ENCODE data around the gene MIXL1.
"Not testable (repeated sequence)": the region's sequence is repeated elsewhere in the genome, so short reads cannot be mapped to it uniquely, and the experiment has no call there.

MIXL1 gene

GRCh38 chr1:226216056-226216455 lies 7.4 kb upstream of the MIXL1 start:
- DNase-seq: no peak

- no peak for DNase-seq
Measured at GRCh38 chr1:226217273-226217672, 6.2 kb upstream of the MIXL1 start.

- no peak for DNase-seq
Measured at GRCh38 chr1:226220473-226221189, 2.8 kb upstream of the MIXL1 start.

GRCh38 chr1:226222686-226223085 lies 778 bp upstream of the MIXL1 start:
- no peak for DNase-seq

GRCh38 chr1:226223786-226224244 lies 351 bp downstream of the MIXL1 start:
- DNase-seq: no peak

GRCh38 chr1:226226601-226227000 lies 3.1 kb downstream of the MIXL1 start:
- DNase-seq: no peak

GRCh38 chr1:226233293-226233692 lies 9.8 kb downstream of the MIXL1 start:
- DNase-seq: no peak

- no peak for DNase-seq
Measured at GRCh38 chr1:226233806-226234205, 10.3 kb downstream of the MIXL1 start.

- no peak for DNase-seq
Measured at GRCh38 chr1:226236826-226237225, 13.4 kb downstream of the MIXL1 start.

- DNase-seq: no peak
Measured at GRCh38 chr1:226239421-226239820, 16.0 kb downstream of the MIXL1 start.

GRCh38 chr1:226248091-226248490 lies 24.6 kb downstream of the MIXL1 start:
- DNase-seq: peak; percentile 16

- DNase-seq: no peak
Measured at GRCh38 chr1:226248796-226249195, 25.3 kb downstream of the MIXL1 start.

GRCh38 chr1:226250511-226250910 lies 27.0 kb downstream of the MIXL1 start:
- no peak for DNase-seq

- not testable (repeated sequence) for DNase-seq
Measured at GRCh38 chr1:226252841-226253240, 29.4 kb downstream of the MIXL1 start.

- no peak for DNase-seq
Measured at GRCh38 chr1:226253933-226254332, 30.5 kb downstream of the MIXL1 start.

GRCh38 chr1:226255380-226255779 lies 31.9 kb downstream of the MIXL1 start:
- no peak for DNase-seq

GRCh38 chr1:226261818-226262217 lies 38.4 kb downstream of the MIXL1 start:
- DNase-seq: no peak

- DNase-seq: no peak
Measured at GRCh38 chr1:226268421-226269124, 45.1 kb downstream of the MIXL1 start.

- DNase-seq: not testable (repeated sequence)
Measured at GRCh38 chr1:226272233-226272902, 48.9 kb downstream of the MIXL1 start.

GRCh38 chr1:226274138-226274537 lies 50.7 kb downstream of the MIXL1 start:
- DNase-seq: no peak

- DNase-seq: no peak
Measured at GRCh38 chr1:226276077-226276682, 52.7 kb downstream of the MIXL1 start.

Data from GF-D8 (cell line).